ENCODE measurements around the gene LEKR1.

The LEKR1 gene

GRCh38 chr3:156976933-156977332, 150.8 kb downstream of the LEKR1 start:
- Histone ChIP-seq H3K27ac (no peak overlapping the region), H3K9ac (ENCODE audit: insufficient read length) (no peak overlapping the region), H3K4me3 (no peak overlapping the region), H3K36me3 (ENCODE audit: insufficient read depth, low read length) (no peaks in the 10 kb centered on the region), H3K9me3 (ENCODE audit: low read depth, low read length) (no peaks in the 10 kb centered on the region)
- TF ChIP-seq EZH2 (IDR thresholded peaks at IDR 0.05): no peak
- no peak for TF ChIP-seq FOXP2 (optimal IDR thresholded peaks at IDR 0.05; ENCODE audit: control extremely low read depth, extremely low read length, insufficient read depth)
- no peak for TF ChIP-seq POLR2AphosphoS5 (IDR thresholded peaks at IDR 0.05; ENCODE audit: borderline replicate concordance, low read depth, low read length)
- DNase-seq (ENCODE audit: low read depth, low spot score): no peak

DNA sequence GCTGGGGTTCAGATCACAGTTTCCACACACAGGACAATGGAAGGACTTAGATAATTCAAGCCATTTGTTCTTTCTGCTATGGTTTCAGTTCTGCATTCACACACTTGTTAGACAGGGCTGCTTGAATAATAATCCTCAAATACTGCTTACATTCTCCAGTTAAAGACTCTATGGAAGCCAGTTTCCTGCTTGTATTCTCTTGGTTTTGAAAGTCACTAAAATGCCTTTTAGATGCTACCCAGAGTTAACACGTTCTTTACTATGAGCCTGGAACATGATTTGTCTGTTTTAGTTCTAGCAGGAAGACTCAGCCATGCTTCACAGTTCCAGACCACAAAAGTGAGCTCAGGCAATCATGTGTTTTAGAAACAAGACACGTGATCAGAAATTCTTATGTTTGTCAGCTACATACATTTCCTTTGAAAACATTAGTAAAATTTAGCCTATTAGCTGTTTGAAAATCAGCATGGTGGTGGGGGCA, 152.4 kb downstream of the LEKR1 start:
- no peak overlapping the region for H3K4me3 ChIP-seq
- TF ChIP-seq FOXP2 (optimal IDR thresholded peaks at IDR 0.05; ENCODE audit: control extremely low read depth, extremely low read length, insufficient read depth): no peak
- no peak for TF ChIP-seq EZH2 (IDR thresholded peaks at IDR 0.05)
- TF ChIP-seq POLR2AphosphoS5 (IDR thresholded peaks at IDR 0.05; ENCODE audit: borderline replicate concordance, low read depth, low read length): no peak
- no peak overlapping the region for H3K9ac ChIP-seq (ENCODE audit: insufficient read length)
- H3K36me3 ChIP-seq (ENCODE audit: insufficient read depth, low read length): no peaks in the 10 kb centered on the region
- H3K9me3 ChIP-seq (ENCODE audit: low read depth, low read length): no peaks in the 10 kb centered on the region
- no peak overlapping the region for H3K27ac ChIP-seq
- no peak for DNase-seq (ENCODE audit: low read depth, low spot score)

DNA sequence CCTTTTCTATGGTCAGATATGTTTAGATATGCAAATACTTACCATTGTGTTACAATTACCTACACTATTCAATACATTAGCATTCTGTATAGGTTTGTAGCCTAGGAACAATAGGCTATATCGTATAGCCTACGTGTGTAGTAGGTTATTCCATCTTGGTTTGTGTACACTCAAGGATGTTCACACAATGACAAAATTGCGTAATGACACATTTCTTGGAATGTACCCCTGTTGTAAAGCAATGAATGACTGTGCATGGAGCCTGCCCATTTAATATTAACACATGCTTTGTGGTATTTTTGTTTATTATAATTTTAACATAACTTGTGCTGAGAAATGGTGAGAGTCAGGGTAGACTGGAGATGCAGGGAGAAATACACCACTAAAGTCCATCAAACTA, 154.9 kb downstream of the LEKR1 start:
- no peak overlapping the region for H3K27ac ChIP-seq
- H3K9me3 ChIP-seq (ENCODE audit: low read depth, low read length): no peaks in the 10 kb centered on the region
- no peak for DNase-seq (ENCODE audit: low read depth, low spot score)
- H3K9ac ChIP-seq (ENCODE audit: insufficient read length): no peak overlapping the region
- TF ChIP-seq EZH2 (IDR thresholded peaks at IDR 0.05) (no peak), FOXP2 (optimal IDR thresholded peaks at IDR 0.05; ENCODE audit: control extremely low read depth, extremely low read length, insufficient read depth) (no peak), POLR2AphosphoS5 (IDR thresholded peaks at IDR 0.05; ENCODE audit: borderline replicate concordance, low read depth, low read length) (no peak)
- no peaks in the 10 kb centered on the region for H3K36me3 ChIP-seq (ENCODE audit: insufficient read depth, low read length)
- no peak overlapping the region for H3K4me3 ChIP-seq

- TF ChIP-seq FOXP2 (optimal IDR thresholded peaks at IDR 0.05; ENCODE audit: control extremely low read depth, extremely low read length, insufficient read depth): no peak
- TF ChIP-seq POLR2AphosphoS5 (IDR thresholded peaks at IDR 0.05; ENCODE audit: borderline replicate concordance, low read depth, low read length): no peak
- no peak for TF ChIP-seq EZH2 (IDR thresholded peaks at IDR 0.05)
- Histone ChIP-seq H3K36me3 (ENCODE audit: insufficient read depth, low read length) (no peaks in the 10 kb centered on the region), H3K9ac (ENCODE audit: insufficient read length) (no peak overlapping the region), H3K9me3 (ENCODE audit: low read depth, low read length) (no peaks in the 10 kb centered on the region), H3K4me3 (no peak overlapping the region), H3K27ac (no peak overlapping the region)
- no peak for DNase-seq (ENCODE audit: low read depth, low spot score)
Measured at GRCh38 chr3:156983559-156983958, 157.4 kb downstream of the LEKR1 start.

DNA sequence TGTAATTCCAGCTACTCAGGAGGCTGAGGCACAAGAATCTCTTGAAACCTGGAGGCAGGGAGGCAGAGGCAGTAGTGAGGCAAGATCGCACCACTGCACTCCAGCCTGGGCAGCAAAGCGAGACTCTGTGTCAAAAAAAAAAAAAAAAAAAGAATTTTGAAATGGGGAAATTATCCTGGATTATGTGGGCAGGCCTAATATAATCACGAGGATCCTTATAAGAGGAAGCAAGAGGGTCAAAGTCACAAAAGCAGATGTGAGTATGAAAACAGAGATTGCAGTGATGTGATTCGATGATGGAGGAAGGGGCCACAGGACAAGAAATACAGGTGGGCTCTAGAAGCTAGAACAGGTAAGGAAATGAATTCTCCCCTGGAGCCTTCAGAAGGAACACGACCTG, 159.6 kb downstream of the LEKR1 start:
- Histone ChIP-seq H3K9me3 (ENCODE audit: low read depth, low read length) (no peaks in the 10 kb centered on the region), H3K36me3 (ENCODE audit: insufficient read depth, low read length) (no peaks in the 10 kb centered on the region), H3K27ac (no peak overlapping the region), H3K4me3 (no peak overlapping the region), H3K9ac (ENCODE audit: insufficient read length) (no peak overlapping the region)
- no peak for TF ChIP-seq FOXP2 (optimal IDR thresholded peaks at IDR 0.05; ENCODE audit: control extremely low read depth, extremely low read length, insufficient read depth)
- TF ChIP-seq EZH2 (IDR thresholded peaks at IDR 0.05): no peak
- no peak for TF ChIP-seq POLR2AphosphoS5 (IDR thresholded peaks at IDR 0.05; ENCODE audit: borderline replicate concordance, low read depth, low read length)
- DNase-seq (ENCODE audit: low read depth, low spot score): no peak

- DNase-seq (ENCODE audit: low read depth, low spot score): no peak
- Histone ChIP-seq H3K36me3 (ENCODE audit: insufficient read depth, low read length) (no peaks in the 10 kb centered on the region), H3K9ac (ENCODE audit: insufficient read length) (no peak overlapping the region), H3K9me3 (ENCODE audit: low read depth, low read length) (0 out of 2 replicates have a peak, but pooled peaks cover 3% of the 10 kb centered on the region), H3K27ac (no peak overlapping the region), H3K4me3 (no peak overlapping the region)
- TF ChIP-seq EZH2 (IDR thresholded peaks at IDR 0.05): no peak
- no peak for TF ChIP-seq POLR2AphosphoS5 (IDR thresholded peaks at IDR 0.05; ENCODE audit: borderline replicate concordance, low read depth, low read length)
- no peak for TF ChIP-seq FOXP2 (optimal IDR thresholded peaks at IDR 0.05; ENCODE audit: control extremely low read depth, extremely low read length, insufficient read depth)
Measured at GRCh38 chr3:156987946-156988345, 161.8 kb downstream of the LEKR1 start.

DNA sequence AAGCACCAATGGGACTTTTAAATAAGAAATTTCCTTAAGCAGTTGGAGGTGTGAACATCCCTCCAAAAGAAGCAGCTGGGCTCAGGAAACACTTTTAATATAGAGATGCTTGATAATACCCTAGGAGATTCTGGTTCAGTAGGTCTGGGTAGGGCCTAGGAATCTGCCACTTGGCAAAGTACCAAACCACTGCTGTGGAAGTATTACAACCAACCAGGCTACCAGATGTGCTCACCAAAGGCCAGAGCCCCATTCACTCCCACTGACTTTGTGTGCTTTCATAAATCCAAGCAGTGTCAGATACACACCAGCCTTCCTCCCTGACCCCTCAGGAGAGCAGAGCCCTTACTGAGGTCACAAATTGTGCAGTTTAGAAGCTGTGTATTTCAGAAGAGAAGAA, 171.2 kb downstream of the LEKR1 start:
- H3K9ac ChIP-seq (ENCODE audit: insufficient read length): no peak overlapping the region
- no peaks in the 10 kb centered on the region for H3K9me3 ChIP-seq (ENCODE audit: low read depth, low read length)
- H3K27ac ChIP-seq: no peak overlapping the region
- no peak for TF ChIP-seq POLR2AphosphoS5 (IDR thresholded peaks at IDR 0.05; ENCODE audit: borderline replicate concordance, low read depth, low read length)
- TF ChIP-seq EZH2 (IDR thresholded peaks at IDR 0.05): no peak
- no peak for DNase-seq (ENCODE audit: low read depth, low spot score)
- H3K4me3 ChIP-seq: no peak overlapping the region
- no peaks in the 10 kb centered on the region for H3K36me3 ChIP-seq (ENCODE audit: insufficient read depth, low read length)

DNA sequence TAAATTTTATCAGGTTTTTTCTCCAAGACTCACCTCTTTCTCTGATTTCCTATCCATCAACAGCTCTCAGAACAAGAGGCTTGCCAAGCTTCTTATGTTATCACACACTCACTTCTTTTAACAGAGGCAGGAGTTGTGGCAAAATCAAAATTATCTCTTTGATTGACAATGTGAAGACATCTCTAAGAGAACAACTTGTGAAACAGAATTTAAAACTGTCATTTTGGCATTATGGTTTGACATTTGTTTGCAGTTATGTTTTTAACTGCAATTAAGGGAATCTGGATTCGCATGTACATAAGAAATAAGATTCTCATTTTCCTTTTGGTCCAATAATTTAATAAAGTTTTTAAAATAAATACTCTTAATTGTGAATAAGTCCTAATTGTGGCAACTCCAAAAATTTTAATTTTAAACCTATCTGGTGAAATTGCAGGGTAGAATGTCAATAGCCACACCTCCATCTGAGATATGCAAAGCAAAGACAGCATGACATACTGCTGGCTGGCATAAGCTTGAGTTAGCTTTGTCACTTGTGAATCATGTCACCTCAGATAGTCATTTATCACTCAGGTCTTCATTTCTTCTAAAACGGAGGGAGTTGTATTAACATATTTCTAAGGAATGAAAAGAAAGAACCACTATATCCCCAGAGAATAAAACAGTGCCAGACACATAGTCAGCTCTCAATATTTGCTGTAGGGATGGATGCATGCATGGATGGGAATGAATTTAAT, 175.2 kb downstream of the LEKR1 start:
- no peak overlapping the region for H3K9ac ChIP-seq (ENCODE audit: insufficient read length)
- DNase-seq (ENCODE audit: low read depth, low spot score): no peak
- no peak overlapping the region for H3K27ac ChIP-seq
- TF ChIP-seq POLR2AphosphoS5 (IDR thresholded peaks at IDR 0.05; ENCODE audit: borderline replicate concordance, low read depth, low read length) (no peak), FOXP2 (optimal IDR thresholded peaks at IDR 0.05; ENCODE audit: control extremely low read depth, extremely low read length, insufficient read depth) (no peak), EZH2 (IDR thresholded peaks at IDR 0.05) (no peak)
- no peaks in the 10 kb centered on the region for H3K36me3 ChIP-seq (ENCODE audit: insufficient read depth, low read length)
- no peak overlapping the region for H3K4me3 ChIP-seq
- H3K9me3 ChIP-seq (ENCODE audit: low read depth, low read length): no peaks in the 10 kb centered on the region

- H3K36me3 ChIP-seq (ENCODE audit: insufficient read depth, low read length): no peaks in the 10 kb centered on the region
- no peaks in the 10 kb centered on the region for H3K9me3 ChIP-seq (ENCODE audit: low read depth, low read length)
- TF ChIP-seq EZH2 (IDR thresholded peaks at IDR 0.05): no peak
- no peak for TF ChIP-seq POLR2AphosphoS5 (IDR thresholded peaks at IDR 0.05; ENCODE audit: borderline replicate concordance, low read depth, low read length)
- no peak for TF ChIP-seq FOXP2 (optimal IDR thresholded peaks at IDR 0.05; ENCODE audit: control extremely low read depth, extremely low read length, insufficient read depth)
- no peak overlapping the region for H3K27ac ChIP-seq
- no peak overlapping the region for H3K9ac ChIP-seq (ENCODE audit: insufficient read length)
- no peak for DNase-seq (ENCODE audit: low read depth, low spot score)
- no peak overlapping the region for H3K4me3 ChIP-seq
Measured at GRCh38 chr3:157021679-157022078, 195.5 kb downstream of the LEKR1 start.

Data from SK-N-MC (cell line).